ENCODE data around the gene DPP6. TPM values are rescaled to one million over a fixed set of nuclear protein-coding genes. Genes with fewer than 3 reads are reported as not detected.

The DPP6 gene
- polyA plus RNA-seq, 1 of the 3 experiments (the other 2 are of a cell fraction), result not detected

DNA sequence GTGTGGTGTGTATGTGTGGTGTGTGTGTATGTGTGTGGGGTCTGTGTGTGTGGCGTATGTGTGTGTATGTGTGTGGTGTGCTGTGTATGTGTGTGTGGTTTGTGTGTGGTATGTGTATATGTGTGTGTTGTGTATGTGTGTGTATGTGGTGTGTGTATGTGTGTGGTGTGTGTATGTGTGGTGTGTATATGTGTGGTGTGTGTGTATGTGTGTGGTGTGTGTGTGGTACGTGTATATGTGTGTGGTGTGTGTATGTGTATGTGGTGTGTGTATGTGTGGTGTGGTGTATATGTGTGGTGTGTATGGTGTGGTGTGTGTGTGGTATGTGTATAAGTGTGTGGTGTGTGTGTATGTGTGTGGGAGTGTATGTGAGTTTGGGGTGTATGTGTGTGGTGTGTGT lies 522.0 kb downstream of the DPP6 start:
- ChIA-PET CTCF (interaction anchor here (1.0 to 1.7 kb wide), 2 partner anchors 17 to 52 kb away, joined by 3 to 4 read pairs; no protein-coding TSS in a partner anchor), POLR2A (no interaction called here)
- Histone ChIP-seq H3K9me3 (peaks cover 13% of the 10 kb centered on the region; the same call in 1 of the 2 replicates), H3K9me2 (no peaks in the 10 kb centered on the region), H3K36me3 (replicated peaks in 1 of 2; ENCODE audit: control insufficient read depth in 1 of 2, insufficient read depth in 2 of 2, low read length in 1 of 2) (no peaks in the 10 kb centered on the region), H4K20me1 (ENCODE audit: insufficient read depth) (no peaks in the 10 kb centered on the region), H3K4me1 (ENCODE audit: control insufficient read depth in 1 of 2, insufficient read depth in 2 of 2, low read depth in 1 of 2, low read length in 1 of 2) (no peaks in the 10 kb centered on the region), H3K27ac (ENCODE audit: low read depth in 2 of 2, low read length in 1 of 2) (no peak overlapping the region), H3K27me3 (ENCODE audit: insufficient read depth) (no peaks in the 10 kb centered on the region), H3F3A (replicated peaks; ENCODE audit: insufficient read depth) (peaks cover 19% of the 10 kb centered on the region), H3K4me2 (no peak overlapping the region), H3K4me3 (ENCODE audit: low read depth in 2 of 2, low read length in 1 of 2) (no peak overlapping the region), H3K9ac (no peak overlapping the region), H2AFZ (ENCODE audit: low read depth) (no peak overlapping the region), H3K79me2 (ENCODE audit: insufficient read depth) (no peaks in the 10 kb centered on the region)
- TF ChIP-seq TEAD4 (IDR thresholded peaks at IDR 0.05; ENCODE audit: borderline replicate concordance, insufficient read depth) (no peak), NRF1 (IDR thresholded peaks at IDR 0.05; ENCODE audit: low read depth, low read length) (no peak), NFIC (IDR thresholded peaks at IDR 0.05; ENCODE audit: borderline replicate concordance) (no peak), TCF12 (IDR thresholded peaks at IDR 0.05) (no peak), SMC3 (IDR thresholded peaks at IDR 0.05; ENCODE audit: low read depth, low read length) (no peak), ELF1 (IDR thresholded peaks at IDR 0.05) (no peak), FOXM1 (IDR thresholded peaks at IDR 0.05; ENCODE audit: low read depth) (no peak), EZH2phosphoT487 (IDR thresholded peaks at IDR 0.05; ENCODE audit: borderline replicate concordance, low read depth) (no peak), EP300 (IDR thresholded peaks at IDR 0.05; ENCODE audit: borderline replicate concordance in 1 of 2, low read depth in 1 of 2, low read length in 1 of 2) (no peak), GABPA (IDR thresholded peaks at IDR 0.05; ENCODE audit: low read depth) (no peak), YY1 (IDR thresholded peaks at IDR 0.05; ENCODE audit: low read depth) (no peak), MXI1 (IDR thresholded peaks at IDR 0.05; ENCODE audit: low read depth, low read length) (no peak), MEF2A (IDR thresholded peaks at IDR 0.05; ENCODE audit: borderline replicate concordance, low read depth) (no peak), FOSL2 (IDR thresholded peaks at IDR 0.05; ENCODE audit: borderline replicate concordance, low read depth) (no peak), JUND (IDR thresholded peaks at IDR 0.05) (no peak), RCOR1 (IDR thresholded peaks at IDR 0.05; ENCODE audit: low read length) (no peak)
- TF ChIP-seq, protein P1, sequence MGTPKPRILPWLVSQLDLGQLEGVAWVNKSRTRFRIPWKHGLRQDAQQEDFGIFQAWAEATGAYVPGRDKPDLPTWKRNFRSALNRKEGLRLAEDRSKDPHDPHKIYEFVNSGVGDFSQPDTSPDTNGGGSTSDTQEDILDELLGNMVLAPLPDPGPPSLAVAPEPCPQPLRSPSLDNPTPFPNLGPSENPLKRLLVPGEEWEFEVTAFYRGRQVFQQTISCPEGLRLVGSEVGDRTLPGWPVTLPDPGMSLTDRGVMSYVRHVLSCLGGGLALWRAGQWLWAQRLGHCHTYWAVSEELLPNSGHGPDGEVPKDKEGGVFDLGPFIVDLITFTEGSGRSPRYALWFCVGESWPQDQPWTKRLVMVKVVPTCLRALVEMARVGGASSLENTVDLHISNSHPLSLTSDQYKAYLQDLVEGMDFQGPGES (IDR thresholded peaks at IDR 0.05; ENCODE audit: low read depth, low read length), result no peak
- TF ChIP-seq, protein P2, sequence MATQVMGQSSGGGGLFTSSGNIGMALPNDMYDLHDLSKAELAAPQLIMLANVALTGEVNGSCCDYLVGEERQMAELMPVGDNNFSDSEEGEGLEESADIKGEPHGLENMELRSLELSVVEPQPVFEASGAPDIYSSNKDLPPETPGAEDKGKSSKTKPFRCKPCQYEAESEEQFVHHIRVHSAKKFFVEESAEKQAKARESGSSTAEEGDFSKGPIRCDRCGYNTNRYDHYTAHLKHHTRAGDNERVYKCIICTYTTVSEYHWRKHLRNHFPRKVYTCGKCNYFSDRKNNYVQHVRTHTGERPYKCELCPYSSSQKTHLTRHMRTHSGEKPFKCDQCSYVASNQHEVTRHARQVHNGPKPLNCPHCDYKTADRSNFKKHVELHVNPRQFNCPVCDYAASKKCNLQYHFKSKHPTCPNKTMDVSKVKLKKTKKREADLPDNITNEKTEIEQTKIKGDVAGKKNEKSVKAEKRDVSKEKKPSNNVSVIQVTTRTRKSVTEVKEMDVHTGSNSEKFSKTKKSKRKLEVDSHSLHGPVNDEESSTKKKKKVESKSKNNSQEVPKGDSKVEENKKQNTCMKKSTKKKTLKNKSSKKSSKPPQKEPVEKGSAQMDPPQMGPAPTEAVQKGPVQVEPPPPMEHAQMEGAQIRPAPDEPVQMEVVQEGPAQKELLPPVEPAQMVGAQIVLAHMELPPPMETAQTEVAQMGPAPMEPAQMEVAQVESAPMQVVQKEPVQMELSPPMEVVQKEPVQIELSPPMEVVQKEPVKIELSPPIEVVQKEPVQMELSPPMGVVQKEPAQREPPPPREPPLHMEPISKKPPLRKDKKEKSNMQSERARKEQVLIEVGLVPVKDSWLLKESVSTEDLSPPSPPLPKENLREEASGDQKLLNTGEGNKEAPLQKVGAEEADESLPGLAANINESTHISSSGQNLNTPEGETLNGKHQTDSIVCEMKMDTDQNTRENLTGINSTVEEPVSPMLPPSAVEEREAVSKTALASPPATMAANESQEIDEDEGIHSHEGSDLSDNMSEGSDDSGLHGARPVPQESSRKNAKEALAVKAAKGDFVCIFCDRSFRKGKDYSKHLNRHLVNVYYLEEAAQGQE (IDR thresholded peaks at IDR 0.05; ENCODE audit: low read depth, low read length), result no peak
- TF ChIP-seq, protein P3, sequence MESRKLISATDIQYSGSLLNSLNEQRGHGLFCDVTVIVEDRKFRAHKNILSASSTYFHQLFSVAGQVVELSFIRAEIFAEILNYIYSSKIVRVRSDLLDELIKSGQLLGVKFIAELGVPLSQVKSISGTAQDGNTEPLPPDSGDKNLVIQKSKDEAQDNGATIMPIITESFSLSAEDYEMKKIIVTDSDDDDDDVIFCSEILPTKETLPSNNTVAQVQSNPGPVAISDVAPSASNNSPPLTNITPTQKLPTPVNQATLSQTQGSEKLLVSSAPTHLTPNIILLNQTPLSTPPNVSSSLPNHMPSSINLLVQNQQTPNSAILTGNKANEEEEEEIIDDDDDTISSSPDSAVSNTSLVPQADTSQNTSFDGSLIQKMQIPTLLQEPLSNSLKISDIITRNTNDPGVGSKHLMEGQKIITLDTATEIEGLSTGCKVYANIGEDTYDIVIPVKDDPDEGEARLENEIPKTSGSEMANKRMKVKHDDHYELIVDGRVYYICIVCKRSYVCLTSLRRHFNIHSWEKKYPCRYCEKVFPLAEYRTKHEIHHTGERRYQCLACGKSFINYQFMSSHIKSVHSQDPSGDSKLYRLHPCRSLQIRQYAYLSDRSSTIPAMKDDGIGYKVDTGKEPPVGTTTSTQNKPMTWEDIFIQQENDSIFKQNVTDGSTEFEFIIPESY (IDR thresholded peaks at IDR 0.05; ENCODE audit: borderline replicate concordance, low read depth), result no peak
- DNase-seq, result no peak
- WGBS (ENCODE audit: low lambda C conversion rate), result 52% methylated on average over 2 of the region's 2 CpGs
